Retinal pigment epithelial cell (primary cell): Measurements from ENCODE around the gene KDM1A.

ENCODE experiments used
- DNase-seq: peaks from one replicate; pipeline ENCODE4 v3.0.0-alpha.2; 2010; ENCODE audit warnings: low read depth
- H3K4me3 ChIP-seq: 2 replicates; pipeline ENCODE4 v1.5.1; 2011; ENCODE audit warnings: mild to moderate bottlenecking, low read length, control low read depth, moderate library complexity
- CTCF ChIP-seq: conservative IDR thresholded peaks from 2 replicates; pipeline ENCODE4 v1.5.1; 2011; ENCODE audit warnings: low read depth, low read length, control low read depth, inconsistent platforms

KDM1A gene

GRCh38 chr1:23125489-23125888, 106.2 kb downstream of the KDM1A start:
- H3K4me3 ChIP-seq, result no peak overlapping the region
- no peak for TF ChIP-seq CTCF
- DNase-seq, result no peak

GRCh38 chr1:23126200-23126599, 106.9 kb downstream of the KDM1A start:
- DNase-seq, result no peak
- H3K4me3 ChIP-seq, result no peak overlapping the region
- TF ChIP-seq CTCF, result no peak

GRCh38 chr1:23126801-23127200, 107.5 kb downstream of the KDM1A start:
- DNase-seq, result no peak

GRCh38 chr1:23129846-23130245, 110.6 kb downstream of the KDM1A start:
- TF ChIP-seq CTCF, result no peak
- no peak for DNase-seq
- no peak overlapping the region for H3K4me3 ChIP-seq

More at GRCh38 chr1:23126801-23127200, 107.5 kb downstream of the KDM1A start:
- no peak overlapping the region for H3K4me3 ChIP-seq
- no peak for TF ChIP-seq CTCF

- no peak for DNase-seq
- no peak for TF ChIP-seq CTCF
- no peak overlapping the region for H3K4me3 ChIP-seq
These were observed 112.8 kb downstream of the KDM1A start for GRCh38 chr1:23132033-23132432.
